Skeletal muscle tissue (tissue), 5 donors: Measurements from ENCODE around the gene GALNT17. TPM values are rescaled to one million over a fixed set of nuclear protein-coding genes. Genes with fewer than 3 reads are reported as not detected.

Source experiments
- H3K27ac ChIP-seq: one replicate; pipeline ENCODE4 v1.7.0; 2013; ENCODE audit warnings: mild to moderate bottlenecking, low read depth, low read length, inconsistent platforms
- H3K27me3 ChIP-seq, 3 donors: one replicate each; pipeline ENCODE4 v1.7.0; 2013; ENCODE audit warnings: low read length in 3 of 3; ENCODE audit not compliant: control insufficient read depth in 3 of 3, insufficient read depth in 3 of 3
- H3K36me3 ChIP-seq, 3 donors: one replicate each; pipeline ENCODE4 v1.7.0; 2013; ENCODE audit warnings: low read length in 3 of 3; ENCODE audit not compliant: control insufficient read depth in 3 of 3, insufficient read depth in 3 of 3
- H3K4me1 ChIP-seq, 3 donors: one replicate each; pipeline ENCODE4 v1.7.0; 2013; ENCODE audit warnings: low read length in 3 of 3, mild to moderate bottlenecking in 3 of 3; ENCODE audit not compliant: control insufficient read depth in 3 of 3, insufficient read depth in 3 of 3
- H3K4me3 ChIP-seq, 3 donors: one replicate each; pipeline ENCODE4 v1.7.0; 2013; ENCODE audit warnings: low read length in 3 of 3
- H3K9ac ChIP-seq, 3 donors: one replicate each; pipeline ENCODE4 v1.7.0; 2013; ENCODE audit warnings: low read length in 3 of 3, mild to moderate bottlenecking in 3 of 3, moderate library complexity in 2 of 3, low read depth in 1 of 3
- H3K9me3 ChIP-seq, 3 donors: one replicate each; pipeline ENCODE4 v1.7.0; 2013; ENCODE audit warnings: low read length in 3 of 3; ENCODE audit not compliant: control insufficient read depth in 3 of 3
- small RNA-seq: library from RNA; depleted of rRNA; stranded (forward); fragments of <200 nt; gene quantifications from one replicate; pipeline ENCODE3, GENCODE V24; 2014
- total RNA-seq: library from RNA; depleted of rRNA; stranded (reverse); fragments of >200 nt; gene quantifications from one replicate; pipeline ENCODE4 v1.2.3, GENCODE V29; 2014
- donor health status: Osteomylitis.

Gene GALNT17
- total RNA-seq, 1 donor from 2014 or later, result 24.5 TPM

- no peak overlapping the region for H3K4me3 ChIP-seq
- peaks cover 0 to 4% (median 0%) of the 10 kb centered on the region in 3 donors for H3K9me3 ChIP-seq
- peaks cover 5 to 25% (median 10%) of the 10 kb centered on the region in 3 donors for H3K27me3 ChIP-seq
- no peak overlapping the region for H3K27ac ChIP-seq
- no peak overlapping the region for H3K9ac ChIP-seq
- no peaks in the 10 kb centered on the region for H3K4me1 ChIP-seq
- no peaks in the 10 kb centered on the region for H3K36me3 ChIP-seq
Observed at GRCh38 chr7:71750290-71750689, 618.3 kb downstream of the GALNT17 start.

GRCh38 chr7:71752171-71752935, 620.4 kb downstream of the GALNT17 start:
- Histone ChIP-seq H3K27ac (no peak overlapping the region), H3K4me3 (no peak overlapping the region), H3K27me3 (peaks cover 5 to 25% (median 10%) of the 10 kb centered on the region in 3 donors), H3K36me3 (no peaks in the 10 kb centered on the region), H3K4me1 (no peaks in the 10 kb centered on the region), H3K9ac (no peak overlapping the region), H3K9me3 (peaks cover 0 to 4% (median 1%) of the 10 kb centered on the region in 3 donors)

GRCh38 chr7:71753236-71753635, 621.3 kb downstream of the GALNT17 start:
- Histone ChIP-seq H3K9ac (no peak overlapping the region), H3K36me3 (no peaks in the 10 kb centered on the region), H3K27me3 (peaks cover 5 to 25% (median 10%) of the 10 kb centered on the region in 3 donors), H3K4me3 (no peak overlapping the region), H3K27ac (no peak overlapping the region), H3K9me3 (peaks cover 0 to 4% (median 2%) of the 10 kb centered on the region in 3 donors), H3K4me1 (no peaks in the 10 kb centered on the region)

GRCh38 chr7:71753956-71754664, 622.2 kb downstream of the GALNT17 start:
- H3K27me3 ChIP-seq, result peaks cover 5 to 25% (median 10%) of the 10 kb centered on the region in 3 donors
- H3K9me3 ChIP-seq, result peaks cover 0 to 2% (median 0%) of the 10 kb centered on the region in 3 donors
- H3K27ac ChIP-seq, result no peak overlapping the region
- no peaks in the 10 kb centered on the region for H3K4me1 ChIP-seq
- no peaks in the 10 kb centered on the region for H3K36me3 ChIP-seq
- H3K9ac ChIP-seq, result no peak overlapping the region
- H3K4me3 ChIP-seq, result no peak overlapping the region

GRCh38 chr7:71754828-71755227, 622.9 kb downstream of the GALNT17 start:
- Histone ChIP-seq H3K9ac (no peak overlapping the region), H3K27me3 (peaks cover 5 to 25% (median 10%) of the 10 kb centered on the region in 3 donors), H3K4me3 (no peak overlapping the region), H3K4me1 (no peaks in the 10 kb centered on the region), H3K27ac (no peak overlapping the region), H3K9me3 (peaks cover 0 to 2% (median 0%) of the 10 kb centered on the region in 3 donors), H3K36me3 (no peaks in the 10 kb centered on the region)

GRCh38 chr7:71761336-71761735, 629.4 kb downstream of the GALNT17 start:
- Histone ChIP-seq H3K9ac (no peak overlapping the region), H3K9me3 (peaks cover 5 to 8% (median 6%) of the 10 kb centered on the region in 3 donors), H3K27me3 (no peaks in the 10 kb centered on the region), H3K36me3 (no peaks in the 10 kb centered on the region), H3K4me1 (no peaks in the 10 kb centered on the region), H3K27ac (no peak overlapping the region), H3K4me3 (no peak overlapping the region)

Small RNA genes within 50 kb of the gene (small RNA-seq; reads per million reads assigned to genes)
- not detected for gene MIR3914-1
- not detected for gene RN7SKP75
